K562 (cell line): Measurements from ENCODE around the gene NIPA2. TPM values are rescaled to one million over a fixed set of nuclear protein-coding genes. Genes with fewer than 3 reads are reported as not detected.

Experiments
- ATAC-seq: fragments of 200-7000 bp; cut with Tn5 transposase; 3 replicates; pipeline ENCODE4 v1.9.1; 2020; ENCODE audit warnings: moderate library complexity
- BruUV-seq: library from RNA; stranded (reverse); fragments of 400-500 nt; replicated peaks from 2 replicates; lab custom pipeline; 2021; lab: Mats Ljungman, UMichigan
- CTCF ChIA-PET: fragments of 300-600 bp; formaldehyde crosslinking; extraction: SDS; loops from one replicate; lab custom pipeline; 2021; ENCODE audit warnings: low intra/inter-chr PET ratio; lab: Yijun Ruan, JAX
- POLR2A ChIA-PET: fragments of 300-600, 350-650 bp; sonication (Branson Sonifier 250); formaldehyde crosslinking; extraction: SDS; loops from one replicate; lab custom pipeline; 2021; ENCODE audit warnings: antibody characterized with exemption, inconsistent platforms; lab: Yijun Ruan, JAX
- DNase-seq, 4 experiments: peaks; one replicate each; pipeline versions ENCODE4 v3.0.0 to v3.0.0-alpha.2; 2011 to 2018; ENCODE audit warnings: low spot score in 3 of 4, mixed read lengths in 3 of 4; ENCODE audit errors: extremely low read depth in 1 of 4
- FAIRE-seq: peaks from 2 replicates; lab custom pipeline; 2011; peaks lifted over from hg19 to GRCh38; lab: Jason Lieb, UNC
- H2AFZ ChIP-seq: 2 replicates; pipeline ENCODE4 v1.6.0; 2011; ENCODE audit warnings: low read depth, low read length, control low read depth, inconsistent platforms
- H3K27ac ChIP-seq: fragments of 200-600 bp; 3 replicates; pipeline ENCODE4 v1.8.0; 2011; ENCODE audit warnings: low read depth, mild to moderate bottlenecking, control low read depth, inconsistent platforms, low read length, moderate library complexity, mixed read lengths; ENCODE audit errors: extremely low read depth
- H3K27me3 ChIP-seq, 2 experiments: fragments of 300-600 bp in 1 of 2; 2 replicates in 1 of 2; 3 replicates in 1 of 2; pipeline versions ENCODE4 v1.6.0 to v1.8.0; 2011; ENCODE audit warnings: inconsistent platforms in 2 of 2, low read length in 2 of 2, mild to moderate bottlenecking in 1 of 2, mixed read lengths in 1 of 2, moderate library complexity in 1 of 2; ENCODE audit not compliant: control insufficient read depth in 2 of 2, insufficient read depth in 2 of 2
- H3K36me3 ChIP-seq: fragments of 300-600 bp; 3 replicates; pipeline ENCODE4 v1.8.0; 2011; ENCODE audit warnings: mild to moderate bottlenecking, low read length, inconsistent platforms; ENCODE audit not compliant: control insufficient read depth, insufficient read depth
- H3K4me1 ChIP-seq, 2 experiments: fragments of 200-600 bp in 1 of 2; replicated peaks in 1 of 2; 2 replicates in 1 of 2; 3 replicates in 1 of 2; pipeline versions ENCODE4 v1.5.1 to v1.8.0; 2011; ENCODE audit warnings: inconsistent platforms in 2 of 2, low read length in 2 of 2, mild to moderate bottlenecking in 1 of 2, mixed read lengths in 1 of 2, moderate library complexity in 1 of 2; ENCODE audit not compliant: control insufficient read depth in 2 of 2, insufficient read depth in 2 of 2
- H3K4me2 ChIP-seq: 2 replicates; pipeline ENCODE4 v1.6.1; 2011; ENCODE audit warnings: low read length, control low read depth, inconsistent platforms, mixed read lengths; ENCODE audit not compliant: insufficient read depth
- H3K4me3 ChIP-seq: fragments of 200-600 bp; sonication (generic), shearing (Covaris generic); 2 replicates; pipeline ENCODE4 v1.5.1; 2016; ENCODE audit warnings: control low read depth, inconsistent platforms
- H3K79me2 ChIP-seq: fragments of 200-600 bp; 3 replicates; pipeline ENCODE4 v1.8.0; 2011; ENCODE audit warnings: low read length, inconsistent platforms; ENCODE audit not compliant: control insufficient read depth, insufficient read depth
- H3K9ac ChIP-seq, 2 experiments: 2 replicates each; pipeline versions ENCODE4 v1.6.0 to v1.6.1; 2011; ENCODE audit warnings: low read depth in 2 of 2, low read length in 2 of 2, control low read depth in 1 of 2, inconsistent platforms in 1 of 2, mild to moderate bottlenecking in 1 of 2, mixed read lengths in 1 of 2; ENCODE audit not compliant: insufficient read depth in 1 of 2
- H3K9me1 ChIP-seq: one replicate; pipeline ENCODE4 v1.6.0; 2011; ENCODE audit warnings: inconsistent platforms, mild to moderate bottlenecking, low read length, moderate library complexity; ENCODE audit not compliant: control insufficient read depth, insufficient read depth
- H3K9me3 ChIP-seq: replicated peaks from 2 replicates; pipeline ENCODE4 v1.5.1; 2011; ENCODE audit warnings: low read depth, low read length, inconsistent platforms; ENCODE audit not compliant: control insufficient read depth, insufficient read depth
- H4K20me1 ChIP-seq: replicated peaks from 2 replicates; pipeline ENCODE4 v1.6.1; 2011; ENCODE audit warnings: low read length, inconsistent platforms, mixed read lengths; ENCODE audit not compliant: control insufficient read depth, insufficient read depth
- CCAR2 ChIP-seq: fragments of 200-400 bp; formaldehyde crosslinking; IDR thresholded peaks from 2 replicates; pipeline ENCODE4 v1.6.1; 2017; ENCODE audit warnings: mild to moderate bottlenecking, low read depth, low read length
- CREB3L1 ChIP-seq: fragments of 450-650 bp; IDR thresholded peaks from 2 replicates; pipeline ENCODE4 v1.6.1; 2014; ENCODE audit warnings: low read depth, mild to moderate bottlenecking, moderate library complexity, borderline replicate concordance
- CTCF ChIP-seq, 3 experiments: IDR thresholded peaks in 2 of 3; conservative IDR thresholded peaks in 1 of 3; 2 replicates each; pipeline ENCODE4 v1.5.1; 2011 to 2012; ENCODE audit warnings: low read length in 3 of 3, mild to moderate bottlenecking in 3 of 3, control low read depth in 2 of 3, improper control_type of control experiment in 1 of 3, inconsistent platforms in 1 of 3, low read depth in 1 of 3, mixed read lengths in 1 of 3, moderate library complexity in 1 of 3; ENCODE audit not compliant: insufficient read depth in 2 of 3
- FOXA1 ChIP-seq: fragments of 450-650 bp; IDR thresholded peaks from 2 replicates; pipeline ENCODE4 v1.6.1; 2016; ENCODE audit warnings: mild to moderate bottlenecking, borderline replicate concordance
- HES1 ChIP-seq: fragments of 450-650 bp; IDR thresholded peaks from 2 replicates; pipeline ENCODE4 v1.6.1; 2016; ENCODE audit warnings: low read depth, mild to moderate bottlenecking, moderate library complexity
- L3MBTL2 ChIP-seq: fragments of 450-650 bp; IDR thresholded peaks from 2 replicates; pipeline ENCODE4 v1.6.1; 2016; ENCODE audit warnings: mild to moderate bottlenecking, moderate library complexity
- NONO ChIP-seq, 2 experiments: fragments of 200-400 bp in 1 of 2; fragments of 450-650 bp in 1 of 2; formaldehyde crosslinking in 1 of 2; IDR thresholded peaks; 2 replicates each; pipeline ENCODE4 v1.6.1; 2017; ENCODE audit warnings: low read depth in 2 of 2, mild to moderate bottlenecking in 2 of 2, moderate library complexity in 2 of 2, low read length in 1 of 2
- RAD21 ChIP-seq, 2 experiments: fragments of 250-450 bp in 1 of 2; fragments of 450-650 bp in 1 of 2; sonication (Bioruptor Pico) in 1 of 2; formaldehyde crosslinking in 1 of 2; IDR thresholded peaks in 1 of 2; conservative IDR thresholded peaks in 1 of 2; 2 replicates each; pipeline versions ENCODE4 v1.4.0 to v1.8.0; 2020 to 2022; ENCODE audit warnings: mild to moderate bottlenecking in 2 of 2, moderate library complexity in 1 of 2
- SIN3B ChIP-seq: fragments of 450-650 bp; IDR thresholded peaks from 2 replicates; pipeline ENCODE4 v1.6.1; 2017; ENCODE audit warnings: low read depth, mild to moderate bottlenecking, moderate library complexity
- TFAP4 ChIP-seq: sonication (generic); formaldehyde crosslinking; IDR thresholded peaks from 2 replicates; pipeline ENCODE4 v1.8.0; 2022; ENCODE audit warnings: missing genetic modification reagents, mild to moderate bottlenecking, moderate library complexity, borderline replicate concordance
- TRIM28 ChIP-seq: fragments of 450-650 bp; IDR thresholded peaks from 2 replicates; pipeline ENCODE4 v1.6.1; 2017
- VEZF1 ChIP-seq: fragments of 200-800 bp; sonication (Bioruptor generic); IDR thresholded peaks from 2 replicates; pipeline ENCODE4 v1.6.1; 2017; ENCODE audit warnings: missing genetic modification characterization, missing compliant biosample characterization
- ZBTB7A ChIP-seq: IDR thresholded peaks from 2 replicates; pipeline ENCODE4 v1.6.1; 2011; ENCODE audit warnings: low read depth, mild to moderate bottlenecking, low read length, moderate library complexity, borderline replicate concordance; ENCODE audit not compliant: control insufficient read depth
- ZNF444 ChIP-seq: fragments of 250-450 bp; sonication (Bioruptor Pico); IDR thresholded peaks from 2 replicates; pipeline ENCODE4 v1.4.0; 2020; ENCODE audit warnings: mild to moderate bottlenecking, moderate library complexity
- WGBS: fragments of 100-300 bp; shearing (Covaris generic); methylation state at CpG from one replicate; pipeline ENCODE4 v1.1.6; 2016; ENCODE audit warnings: low coverage, mixed read lengths; ENCODE audit not compliant: insufficient coverage; ENCODE audit errors: missing lambda C conversion rate; 5-methylcytosine and 5-hydroxymethylcytosine counted together
- in situ Hi-C: fragments of 300-500 bp; cut with MboI; formaldehyde crosslinking; loops from 4 replicates; pipeline ENCODE4 v1.15.0; 2018; ENCODE audit warnings: inconsistent platforms, mixed read lengths
- intact Hi-C: fragments of 100-400 bp; cut with micrococcal nuclease; formaldehyde crosslinking; loops from 2 replicates; pipeline ENCODE4 v1.14.2; 2022
- polyA plus RNA-seq, 8 experiments: library from polyadenylated mRNA; depleted of rRNA in 4 of 8; stranded (reverse) in 5 of 8; unstranded in 3 of 8; fragments of >200 nt; fragmentation: Nextera tagmentation in 2 of 8; fragmentation: Illumina TruSeq in 1 of 8; extraction: Ambion mirVana in 2 of 8; extraction: Trizol in 1 of 8; gene quantifications; 2 replicates each; pipeline versions ENCODE4 v1.2.1 to v1.2.3, GENCODE V29; 2011 to 2014; ENCODE audit warnings: inconsistent platforms in 1 of 8, missing spikeins in 1 of 8
- total RNA-seq, 7 experiments: library from RNA; depleted of rRNA in 6 of 7; stranded (reverse); fragments of >200 nt in 6 of 7; fragmentation: Illumina TruSeq in 2 of 7; extraction: Trizol in 2 of 7; gene quantifications; 2 replicates each; pipeline versions ENCODE4 v1.2.1 to v1.2.3, GENCODE V29; 2011 to 2021; ENCODE audit warnings: low replicate concordance in 1 of 7

Gene NIPA2
- total and polyA plus RNA-seq, 9 of the 15 experiments (the other 6 are each of a cell fraction or from before 2014, with no cell fraction given): 18.7 to 107 (median 87.3) TPM

- DNase-seq (no peak), FAIRE-seq (no peak), ATAC-seq (peak; percentile 78)
- BruUV-seq: no TSS peak
- Histone ChIP-seq H3K4me3 (no peak overlapping the region), H3K4me1 (no peaks in the 10 kb centered on the region), H3K9me3 (no peaks in the 10 kb centered on the region), H3K27ac (no peak overlapping the region), H4K20me1 (0 out of 2 replicates have a peak, but pooled peaks cover 5% of the 10 kb centered on the region), H3K4me2 (no peak overlapping the region), H3K27me3 (no peaks in the 10 kb centered on the region), H3K9me1 (no peaks in the 10 kb centered on the region), H3K36me3 (peaks cover 35% of the 10 kb centered on the region), H3K79me2 (peaks cover 30% of the 10 kb centered on the region), H2AFZ (no peak overlapping the region), H3K9ac (no peak overlapping the region)
- ChIA-PET POLR2A (interaction anchor here (0.6 to 0.9 kb wide), 2 partner anchors 17 to 29 kb away, joined by 3 read pairs; no protein-coding TSS in a partner anchor), CTCF (no interaction called here)
- in situ Hi-C loops (no loop called here), intact Hi-C loops (no loop called here)
- WGBS: 88% methylated on average over 8 of the region's 8 CpGs
- no peak for TF ChIP-seq TRIM28
- no peak for TF ChIP-seq HES1
- TF ChIP-seq CTCF (IDR thresholded peaks at IDR 0.05 in 2 of 3, conservative IDR thresholded peaks at IDR 0.05 in 1 of 3; ENCODE audit: insufficient read depth in 2 of 3, low read depth in 1 of 3, low read length in 3 of 3): peak; percentile 27 to 42 (median 40); a peak in 5 of 6 replicates
- TF ChIP-seq CREB3L1: no peak
- TF ChIP-seq SIN3B: no peak
- TF ChIP-seq L3MBTL2: no peak
- TF ChIP-seq CCAR2: no peak
- no peak for TF ChIP-seq VEZF1 (CRISPR knock-in tag)
- no peak for TF ChIP-seq ZNF444 (CRISPR knock-in tag)
- peak in 1 of 2 experiments; percentile 24; a peak in 1 of 4 replicates for TF ChIP-seq RAD21 (CRISPR knock-in tag; conservative IDR thresholded peaks at IDR 0.05 in 1 of 2, IDR thresholded peaks at IDR 0.05 in 1 of 2)
- no peak for TF ChIP-seq ZBTB7A
- no peak for TF ChIP-seq TFAP4 (CRISPR knock-in tag)
- no peak for TF ChIP-seq FOXA1
- no peak for TF ChIP-seq NONO (IDR thresholded peaks at IDR 0.05; ENCODE audit: low read depth in 2 of 2, low read length in 1 of 2)
Measured at GRCh38 chr15:22811640-22812039, 26.8 kb upstream of the NIPA2 start.
